Heart left ventricle (tissue), 16 donors: ENCODE results near the gene JPH2. TPM values are rescaled to one million over a fixed set of nuclear protein-coding genes. Genes with fewer than 3 reads are reported as not detected.

Source experiments
- ATAC-seq, 4 donors: fragments of 200-7000 bp; cut with Tn5 transposase; one replicate each; pipeline ENCODE4 v1.9.1; 2020 to 2022; ENCODE audit warnings: moderate library complexity in 4 of 4, mild to moderate bottlenecking in 3 of 4, moderate number of reproducible peaks in 1 of 4
- DNase-seq, 5 donors: peaks; one replicate each; pipeline ENCODE4 v3.0.0-alpha.2; 2020
- H3K27ac ChIP-seq, 12 donors: fragments of 200-600 bp; sonication (generic) in 4 of 12; one replicate each; pipeline versions ENCODE4 v1.5.0 to v1.8.0; 2016 to 2022; ENCODE audit warnings: mild to moderate bottlenecking in 2 of 12
- H3K27me3 ChIP-seq, 9 donors: fragments of 200-600 bp; sonication (generic) in 2 of 9; one replicate each; pipeline versions ENCODE4 v1.5.1 to v1.8.0; 2016 to 2022; ENCODE audit warnings: mild to moderate bottlenecking in 3 of 9
- H3K36me3 ChIP-seq, 9 donors: fragments of 200-600 bp; sonication (generic) in 2 of 9; one replicate each; pipeline versions ENCODE4 v1.5.0 to v1.8.0; 2018 to 2022; ENCODE audit warnings: mild to moderate bottlenecking in 2 of 9
- H3K4me1 ChIP-seq, 12 donors: fragments of 200-600 bp; sonication (generic) in 4 of 12; one replicate each; pipeline versions ENCODE4 v1.5.0 to v1.8.0; 2016 to 2022; ENCODE audit warnings: mild to moderate bottlenecking in 3 of 12
- H3K4me3 ChIP-seq, 12 donors: fragments of 200-600 bp; sonication (generic) in 4 of 12; one replicate each; pipeline versions ENCODE4 v1.5.0 to v1.8.0; 2017 to 2022; ENCODE audit warnings: mild to moderate bottlenecking in 9 of 12, moderate library complexity in 4 of 12
- H3K9me3 ChIP-seq, 12 donors: fragments of 200-600 bp; sonication (generic) in 4 of 12; one replicate each; pipeline versions ENCODE4 v1.5.0 to v1.8.0; 2016 to 2022; ENCODE audit warnings: mild to moderate bottlenecking in 1 of 12
- POLR2A ChIP-seq, 2 donors: fragments of 450-650 bp; IDR thresholded peaks; one replicate each; pipeline ENCODE4 v1.6.1; 2017; ENCODE audit warnings: antibody characterized with exemption in 2 of 2, mild to moderate bottlenecking in 2 of 2, moderate library complexity in 2 of 2
- WGBS, 4 donors: extraction: QIAGEN DNeasy Blood & Tissue Kit in 2 of 4; methylation state at CpG; one replicate each; pipeline versions ENCODE4 v1.1.5 to v1.1.7; 2013 to 2018; 5-methylcytosine and 5-hydroxymethylcytosine counted together
- intact Hi-C, 10 donors: fragments of 100-400 bp; cut with DNase I; formaldehyde crosslinking; loops; one replicate each; pipeline versions ENCODE4 v1.11.1 to v1.14.2; 2022
- polyA plus RNA-seq, 2 donors: library from polyadenylated mRNA; stranded (reverse); fragments of 200-250 nt; gene quantifications; one replicate each; pipeline ENCODE4 v1.2.3, GENCODE V29; 2013
- total RNA-seq, 9 donors: library from RNA; depleted of rRNA in 2 of 9; stranded (reverse); fragments of >200 nt in 2 of 9; fragmentation: NEBNext Ultra II Directional in 3 of 9; extraction: Animal tissue kit (Norgen Biotek cat#: 25700) in 3 of 9; gene quantifications; one replicate each; pipeline versions ENCODE4 v1.1.0 to v1.2.4, GENCODE V29; 2016 to 2023
- TF ChIP-seq, protein P1 (sequence below), 12 donors: fragments of 200-600 bp; sonication (generic) in 4 of 12; IDR thresholded peaks; one replicate each; pipeline versions ENCODE4 v1.5.0 to v1.8.0; 2018 to 2022; ENCODE audit warnings: antibody characterized with exemption in 12 of 12, mild to moderate bottlenecking in 5 of 12
- donor health status: ischemic (EF 13 %, LVEDD 7.1; RV severe dilation, severe dysfunction).
- donor health status: healthy with polysubstance abuse.
- donor health status: DM: no; HTN: yes; CAD: no.
- donor health status: DM: no; HTN: no; CAD: no.
- donor health status: ischemic (EF 25% LVEDD 6.9; RV normal size, moderate dysfunction).
- donor health status: ischemic (EF 25% LVEDD 5.7; RV mildly dilated, moderate dysfunction).
- donor health status: healthy.
- donor health status: DM: yes; HTN: yes; CAD: no.
- donor health status: ischemic (EF 35%, LVEDD 5.7; RV mildly dilated, moderate dysfunction).
- donor health status: nonischemic (EF 11% LVEDD 7.7; RV severe dilation, severe dysfunction).
- donor health status: DM: yes; HTN: yes; CAD: no.
- donor health status: PGD.
- donor health status: ischemic (EF 29% LVEDD 5.4; RV normal size, mild dysfunction).
- donor health status: nonischemic (EF 23%, LVEDD 6.1; RV moderate dilation, normal function).

Gene JPH2
- total and polyA plus RNA-seq, 11 donors, result 99.5 to 219 (median 155) TPM

DNA sequence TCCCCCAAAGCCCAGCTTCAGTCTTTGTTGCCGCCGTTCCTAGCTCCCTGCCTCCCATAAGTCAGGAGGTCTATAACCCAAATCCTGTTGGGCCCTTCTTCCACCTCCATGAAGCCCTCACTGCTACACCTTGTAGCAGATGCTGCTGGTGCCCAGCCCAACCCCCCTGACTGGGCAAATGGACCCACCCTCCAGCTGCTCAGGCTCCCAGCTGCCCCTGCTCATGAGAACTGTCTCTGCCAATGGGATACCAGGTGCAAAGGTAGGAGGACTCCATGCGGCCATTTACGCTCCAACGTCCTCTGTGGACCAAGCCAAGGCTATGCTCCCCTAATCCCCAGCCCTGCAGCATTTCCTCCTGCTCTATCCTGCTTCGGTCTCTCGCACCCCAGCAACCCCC lies 71.8 kb downstream of the JPH2 start:
- WGBS, 4 donors, result 79 to 85% (median 85%) methylated on average over 7 of the region's 7 CpGs
- H3K27me3 ChIP-seq, result peaks cover 0 to 17% (median 0%) of the 10 kb centered on the region in 9 donors
- H3K4me1 ChIP-seq, result peaks cover 0 to 63% (median 5%) of the 10 kb centered on the region in 12 donors
- H3K9me3 ChIP-seq, result no peaks in the 10 kb centered on the region
- intact Hi-C loops, result loop anchor here in 5 of 10 donors (5.0 to 10.0 kb wide), 2 partner anchors 197 to 200 kb away; partner anchors contain the start of gene FITM2 (in 5 of the 5)
- DNase-seq, result no peak
- ATAC-seq, result no peak
- peak overlapping the region in 2 of 12 donors; percentile 63 to 75 for H3K27ac ChIP-seq
- H3K36me3 ChIP-seq, result peaks cover 0 to 19% (median 0%) of the 10 kb centered on the region in 9 donors
- TF ChIP-seq, protein P1, sequence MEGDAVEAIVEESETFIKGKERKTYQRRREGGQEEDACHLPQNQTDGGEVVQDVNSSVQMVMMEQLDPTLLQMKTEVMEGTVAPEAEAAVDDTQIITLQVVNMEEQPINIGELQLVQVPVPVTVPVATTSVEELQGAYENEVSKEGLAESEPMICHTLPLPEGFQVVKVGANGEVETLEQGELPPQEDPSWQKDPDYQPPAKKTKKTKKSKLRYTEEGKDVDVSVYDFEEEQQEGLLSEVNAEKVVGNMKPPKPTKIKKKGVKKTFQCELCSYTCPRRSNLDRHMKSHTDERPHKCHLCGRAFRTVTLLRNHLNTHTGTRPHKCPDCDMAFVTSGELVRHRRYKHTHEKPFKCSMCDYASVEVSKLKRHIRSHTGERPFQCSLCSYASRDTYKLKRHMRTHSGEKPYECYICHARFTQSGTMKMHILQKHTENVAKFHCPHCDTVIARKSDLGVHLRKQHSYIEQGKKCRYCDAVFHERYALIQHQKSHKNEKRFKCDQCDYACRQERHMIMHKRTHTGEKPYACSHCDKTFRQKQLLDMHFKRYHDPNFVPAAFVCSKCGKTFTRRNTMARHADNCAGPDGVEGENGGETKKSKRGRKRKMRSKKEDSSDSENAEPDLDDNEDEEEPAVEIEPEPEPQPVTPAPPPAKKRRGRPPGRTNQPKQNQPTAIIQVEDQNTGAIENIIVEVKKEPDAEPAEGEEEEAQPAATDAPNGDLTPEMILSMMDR (IDR thresholded peaks at IDR 0.05), result no peak
- TF ChIP-seq POLR2A (IDR thresholded peaks at IDR 0.05), result no peak
- H3K4me3 ChIP-seq, result no peak overlapping the region

DNA sequence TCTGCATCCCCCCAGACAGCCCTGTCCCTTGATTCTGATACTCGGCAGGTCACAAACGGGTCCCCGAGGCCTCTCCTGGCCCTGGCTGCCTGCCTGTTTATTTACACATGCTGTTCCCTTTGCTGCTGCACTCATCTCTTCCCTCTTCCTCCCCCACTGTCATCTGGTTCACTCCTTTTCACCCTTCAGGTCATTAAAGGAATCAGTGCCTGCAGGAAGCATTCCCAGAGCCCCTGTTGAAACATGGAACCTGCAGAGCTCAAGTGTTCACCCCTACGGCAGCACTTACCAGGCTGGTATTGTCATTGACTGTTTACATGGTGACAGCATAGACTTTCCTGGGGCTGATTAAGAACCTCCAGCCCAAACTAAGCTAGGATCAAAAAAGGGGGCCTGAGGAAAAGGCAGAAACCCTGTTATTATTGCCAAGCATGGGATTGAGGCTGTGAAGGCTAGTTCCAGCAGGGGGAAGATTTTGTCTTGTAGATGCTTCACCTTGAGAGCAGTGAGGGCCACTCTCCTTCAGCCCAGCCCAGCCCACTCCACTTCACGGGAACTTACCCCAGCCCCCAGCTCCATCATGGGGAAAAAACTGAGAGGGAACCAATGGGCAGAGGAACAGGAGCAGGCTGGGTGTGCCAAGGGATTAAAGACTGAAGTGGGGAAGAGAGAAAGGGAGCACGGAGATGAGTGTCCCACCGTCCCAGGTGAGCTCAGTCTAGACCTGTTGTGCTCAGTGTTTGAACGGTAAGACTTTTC lies 73.2 kb downstream of the JPH2 start:
- Histone ChIP-seq H3K27me3 (peaks cover 0 to 17% (median 0%) of the 10 kb centered on the region in 9 donors), H3K27ac (peak overlapping the region in 5 of 12 donors; percentile 13 to 75 (median 45)), H3K9me3 (no peaks in the 10 kb centered on the region), H3K36me3 (peaks cover 0 to 19% (median 0%) of the 10 kb centered on the region in 9 donors), H3K4me3 (no peak overlapping the region), H3K4me1 (peaks cover 0 to 61% (median 5%) of the 10 kb centered on the region in 12 donors)
- no peak for TF ChIP-seq POLR2A (IDR thresholded peaks at IDR 0.05)
- TF ChIP-seq, protein P1 (IDR thresholded peaks at IDR 0.05), result no peak
- intact Hi-C loops, result loop anchor here in 3 of 10 donors (10.0 kb wide), 1 partner anchor 201 kb away; the partner anchor contains the start of gene FITM2 (in 3 of the 3)
- WGBS, 4 donors, result 51 to 55% (median 53%) methylated on average over 8 of the region's 8 CpGs
- ATAC-seq (no peak), DNase-seq (no peak)

DNA sequence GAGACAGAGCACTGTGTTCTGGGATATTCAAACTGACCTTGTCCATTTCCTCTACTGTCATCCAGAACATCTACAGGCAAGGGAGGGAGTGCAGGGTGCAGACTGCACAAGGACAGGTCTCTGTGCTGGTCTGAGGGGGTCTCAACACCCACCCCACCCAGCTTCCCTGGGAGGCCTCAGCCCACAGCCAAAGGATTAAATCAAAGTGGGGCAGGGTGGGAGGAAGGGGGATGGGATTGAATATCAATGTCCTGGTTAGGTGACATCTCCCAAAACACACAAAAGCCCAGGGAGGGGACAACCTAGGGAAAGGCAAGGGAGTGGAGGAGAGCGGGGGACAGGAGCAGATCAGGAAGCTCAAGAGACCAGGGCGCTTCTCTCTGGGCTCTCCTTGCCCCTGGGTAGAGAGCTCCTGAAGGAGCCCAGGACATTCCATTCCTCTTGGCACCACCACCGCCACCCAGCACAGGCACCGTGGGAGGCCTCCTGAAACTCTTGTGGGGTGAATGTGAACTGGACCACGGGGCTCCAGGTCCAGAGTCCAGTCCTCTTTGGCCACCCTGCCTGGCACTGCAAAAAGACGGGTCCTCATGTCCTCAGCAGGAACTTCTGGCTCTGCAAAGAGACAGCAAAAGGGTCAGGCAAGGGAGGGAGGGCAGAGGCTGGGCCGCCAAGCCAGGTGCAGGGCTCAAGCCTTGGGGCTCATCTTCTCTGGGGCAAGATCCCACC lies 73.9 kb downstream of the JPH2 start:
- intact Hi-C loops, result loop anchor here in 3 of 10 donors (10.0 kb wide), 1 partner anchor 202 kb away; the partner anchor contains the start of gene FITM2 (in 3 of the 3)

More for the DNA sequence above, 73.9 kb downstream of the JPH2 start:
- DNase-seq (no peak), ATAC-seq (no peak)
- peaks cover 0 to 17% (median 0%) of the 10 kb centered on the region in 9 donors for H3K36me3 ChIP-seq
- H3K4me3 ChIP-seq, result no peak overlapping the region
- 73 to 78% (median 75%) methylated on average over 7 of the region's 7 CpGs for WGBS, 4 donors
- TF ChIP-seq, protein P1 (IDR thresholded peaks at IDR 0.05), result no peak
- TF ChIP-seq POLR2A (IDR thresholded peaks at IDR 0.05), result no peak
- peaks cover 0 to 58% (median 5%) of the 10 kb centered on the region in 12 donors for H3K4me1 ChIP-seq
- H3K9me3 ChIP-seq, result peaks cover 0 to 2% (median 0%) of the 10 kb centered on the region in 12 donors
- peak overlapping the region in 6 of 12 donors; percentile 9 to 75 (median 38) for H3K27ac ChIP-seq
- H3K27me3 ChIP-seq, result peaks cover 0 to 17% (median 0%) of the 10 kb centered on the region in 9 donors
